ENCODE results near the gene TUBB8B.
"Not testable (repeated sequence)": the region's sequence is repeated elsewhere in the genome, so short reads cannot be mapped to it uniquely, and the experiment has no call there.

GRCh38 chr18:91561-91960 lies 42.1 kb upstream of the TUBB8B start:
- not testable (repeated sequence) for TF ChIP-seq POLR2A, POLR2AphosphoS5 (IDR thresholded peaks at IDR 0.05)
- TF ChIP-seq, protein P1, sequence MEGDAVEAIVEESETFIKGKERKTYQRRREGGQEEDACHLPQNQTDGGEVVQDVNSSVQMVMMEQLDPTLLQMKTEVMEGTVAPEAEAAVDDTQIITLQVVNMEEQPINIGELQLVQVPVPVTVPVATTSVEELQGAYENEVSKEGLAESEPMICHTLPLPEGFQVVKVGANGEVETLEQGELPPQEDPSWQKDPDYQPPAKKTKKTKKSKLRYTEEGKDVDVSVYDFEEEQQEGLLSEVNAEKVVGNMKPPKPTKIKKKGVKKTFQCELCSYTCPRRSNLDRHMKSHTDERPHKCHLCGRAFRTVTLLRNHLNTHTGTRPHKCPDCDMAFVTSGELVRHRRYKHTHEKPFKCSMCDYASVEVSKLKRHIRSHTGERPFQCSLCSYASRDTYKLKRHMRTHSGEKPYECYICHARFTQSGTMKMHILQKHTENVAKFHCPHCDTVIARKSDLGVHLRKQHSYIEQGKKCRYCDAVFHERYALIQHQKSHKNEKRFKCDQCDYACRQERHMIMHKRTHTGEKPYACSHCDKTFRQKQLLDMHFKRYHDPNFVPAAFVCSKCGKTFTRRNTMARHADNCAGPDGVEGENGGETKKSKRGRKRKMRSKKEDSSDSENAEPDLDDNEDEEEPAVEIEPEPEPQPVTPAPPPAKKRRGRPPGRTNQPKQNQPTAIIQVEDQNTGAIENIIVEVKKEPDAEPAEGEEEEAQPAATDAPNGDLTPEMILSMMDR (IDR thresholded peaks at IDR 0.05): not testable (repeated sequence)
